MM.1S (cell line): ENCODE data around the gene CACNB4.

ENCODE experiments used
- EZH2 ChIP-seq: fragments of 300-600 bp; sonication (generic); optimal IDR thresholded peaks from 2 replicates; pipeline ENCODE3; 2017; ENCODE audit warnings: low read depth, mild to moderate bottlenecking, antibody characterized with exemption, low read length, mixed read lengths
- EZH2phosphoT487 ChIP-seq: fragments of 300-600 bp; sonication (generic); IDR thresholded peaks from 2 replicates; pipeline ENCODE4 v1.6.1; 2018; ENCODE audit warnings: antibody characterized with exemption, low read length
- TF ChIP-seq, protein P1 (sequence below): fragments of 300-600 bp; sonication (generic); IDR thresholded peaks from 2 replicates; pipeline ENCODE4 v1.5.1; 2016; ENCODE audit warnings: antibody characterized with exemption, low read length, mixed read lengths

- TF ChIP-seq EZH2phosphoT487 (no peak), EZH2 (no peak)
- TF ChIP-seq, protein P1, sequence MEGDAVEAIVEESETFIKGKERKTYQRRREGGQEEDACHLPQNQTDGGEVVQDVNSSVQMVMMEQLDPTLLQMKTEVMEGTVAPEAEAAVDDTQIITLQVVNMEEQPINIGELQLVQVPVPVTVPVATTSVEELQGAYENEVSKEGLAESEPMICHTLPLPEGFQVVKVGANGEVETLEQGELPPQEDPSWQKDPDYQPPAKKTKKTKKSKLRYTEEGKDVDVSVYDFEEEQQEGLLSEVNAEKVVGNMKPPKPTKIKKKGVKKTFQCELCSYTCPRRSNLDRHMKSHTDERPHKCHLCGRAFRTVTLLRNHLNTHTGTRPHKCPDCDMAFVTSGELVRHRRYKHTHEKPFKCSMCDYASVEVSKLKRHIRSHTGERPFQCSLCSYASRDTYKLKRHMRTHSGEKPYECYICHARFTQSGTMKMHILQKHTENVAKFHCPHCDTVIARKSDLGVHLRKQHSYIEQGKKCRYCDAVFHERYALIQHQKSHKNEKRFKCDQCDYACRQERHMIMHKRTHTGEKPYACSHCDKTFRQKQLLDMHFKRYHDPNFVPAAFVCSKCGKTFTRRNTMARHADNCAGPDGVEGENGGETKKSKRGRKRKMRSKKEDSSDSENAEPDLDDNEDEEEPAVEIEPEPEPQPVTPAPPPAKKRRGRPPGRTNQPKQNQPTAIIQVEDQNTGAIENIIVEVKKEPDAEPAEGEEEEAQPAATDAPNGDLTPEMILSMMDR = no peak
These were observed 129.9 kb downstream of the CACNB4 start for GRCh38 chr2:151968770-151969470.
